Nephron progenitor cell (in vitro differentiated cells): Measurements from ENCODE around the gene SORBS1.

Experiments used
- DNase-seq: peaks from one replicate; pipeline ENCODE4 v3.0.0; 2021
- H3K27ac Mint-ChIP-seq: 2 replicates; pipeline ENCODE4 v1.8.0; 2021; ENCODE audit warnings: mild to moderate bottlenecking, moderate library complexity, mixed read lengths
- H3K27me3 Mint-ChIP-seq: 2 replicates; pipeline ENCODE4 v1.8.0; 2021; ENCODE audit warnings: mild to moderate bottlenecking, low read depth, mixed read lengths; ENCODE audit not compliant: poor library complexity
- H3K36me3 Mint-ChIP-seq: 2 replicates; pipeline ENCODE4 v1.8.0; 2021; ENCODE audit warnings: low read depth, mixed read lengths
- H3K4me1 Mint-ChIP-seq: 2 replicates; pipeline ENCODE4 v1.8.0; 2021; ENCODE audit warnings: mixed read lengths
- H3K4me3 Mint-ChIP-seq: 2 replicates; pipeline ENCODE4 v1.8.0; 2021; ENCODE audit warnings: mild to moderate bottlenecking, moderate library complexity, mixed read lengths
- H3K9me3 Mint-ChIP-seq: 2 replicates; pipeline ENCODE4 v1.8.0; 2021; ENCODE audit warnings: mild to moderate bottlenecking, moderate library complexity, mixed read lengths
- CTCF ChIP-seq: fragments of 200-600 bp; sonication (generic); IDR thresholded peaks from 2 replicates; pipeline ENCODE4 v1.5.0; 2021; ENCODE audit warnings: antibody characterized with exemption

The SORBS1 gene

GRCh38 chr10:95384011-95384704 lies 177.0 kb downstream of the SORBS1 start:
- H3K27me3 Mint-ChIP-seq: peaks cover 3% of the 10 kb centered on the region
- H3K4me1 Mint-ChIP-seq: peaks cover 4% of the 10 kb centered on the region
- no peak for TF ChIP-seq CTCF
- DNase-seq: no peak
- H3K4me3 Mint-ChIP-seq: no peak overlapping the region
- H3K36me3 Mint-ChIP-seq: peaks cover 4% of the 10 kb centered on the region
- no peak overlapping the region for H3K27ac Mint-ChIP-seq
- no peaks in the 10 kb centered on the region for H3K9me3 Mint-ChIP-seq

- Mint-ChIP-seq H3K4me1 (no peaks in the 10 kb centered on the region), H3K4me3 (no peak overlapping the region), H3K27me3 (peaks cover under 1% of the 10 kb centered on the region), H3K9me3 (no peaks in the 10 kb centered on the region), H3K27ac (no peak overlapping the region), H3K36me3 (peaks cover 9% of the 10 kb centered on the region)
- no peak for TF ChIP-seq CTCF
- DNase-seq: no peak
These were observed 178.6 kb downstream of the SORBS1 start for GRCh38 chr10:95382596-95382995.

GRCh38 chr10:95382174-95382573 lies 179.0 kb downstream of the SORBS1 start:
- H3K9me3 Mint-ChIP-seq: no peaks in the 10 kb centered on the region
- H3K27me3 Mint-ChIP-seq: no peaks in the 10 kb centered on the region
- no peak overlapping the region for H3K4me3 Mint-ChIP-seq
- DNase-seq: no peak
- no peak for TF ChIP-seq CTCF
- H3K27ac Mint-ChIP-seq: no peak overlapping the region
- no peaks in the 10 kb centered on the region for H3K4me1 Mint-ChIP-seq
- H3K36me3 Mint-ChIP-seq: peaks cover 9% of the 10 kb centered on the region

- no peak overlapping the region for H3K4me3 Mint-ChIP-seq
- no peak for TF ChIP-seq CTCF
These were observed 183.2 kb downstream of the SORBS1 start for GRCh38 chr10:95377950-95378349.

GRCh38 chr10:95375418-95375817 lies 185.8 kb downstream of the SORBS1 start:
- peaks cover 9% of the 10 kb centered on the region for H3K36me3 Mint-ChIP-seq
- H3K9me3 Mint-ChIP-seq: no peaks in the 10 kb centered on the region
- no peak overlapping the region for H3K27ac Mint-ChIP-seq
- no peaks in the 10 kb centered on the region for H3K27me3 Mint-ChIP-seq
- no peak for TF ChIP-seq CTCF
- no peak for DNase-seq
- no peaks in the 10 kb centered on the region for H3K4me1 Mint-ChIP-seq
- H3K4me3 Mint-ChIP-seq: no peak overlapping the region

More at GRCh38 chr10:95377950-95378349, 183.2 kb downstream of the SORBS1 start:
- Mint-ChIP-seq H3K27ac (no peak overlapping the region), H3K36me3 (peaks cover 9% of the 10 kb centered on the region), H3K4me1 (no peaks in the 10 kb centered on the region), H3K9me3 (no peaks in the 10 kb centered on the region), H3K27me3 (no peaks in the 10 kb centered on the region)
- no peak for DNase-seq

- Mint-ChIP-seq H3K4me1 (no peaks in the 10 kb centered on the region), H3K36me3 (peaks cover 5% of the 10 kb centered on the region), H3K27me3 (no peaks in the 10 kb centered on the region), H3K27ac (no peak overlapping the region), H3K9me3 (no peaks in the 10 kb centered on the region), H3K4me3 (no peak overlapping the region)
- TF ChIP-seq CTCF: peak; percentile 94
- DNase-seq: peak; percentile 83
These were observed 186.5 kb downstream of the SORBS1 start for GRCh38 chr10:95374597-95375209.
